IPS-18c (cell line): ENCODE measurements around the gene ACAP3.

Source experiments
- H3K4me3 ChIP-seq: 2 replicates; pipeline ENCODE4 v1.7.0; 2013; ENCODE audit warnings: low read depth, mild to moderate bottlenecking, low read length, moderate library complexity; ENCODE audit not compliant: insufficient read depth
- H3K9me3 ChIP-seq: one replicate; pipeline ENCODE4 v1.6.1; 2013; ENCODE audit warnings: mild to moderate bottlenecking, low read length, moderate library complexity; ENCODE audit not compliant: control insufficient read depth, insufficient read depth

Gene ACAP3

GRCh38 chr1:1307923-1308755, at the start of gene ACAP3, which contains the start of gene PUSL1:
Gene ACAP3, minus strand, starts transcription at chr1:1307930. Its CDS starts 115 bp downstream, at chr1:1307815.
Gene PUSL1, plus strand, starts transcription at chr1:1308597. Its CDS starts 47 bp downstream, at chr1:1308644.
- Histone ChIP-seq H3K4me3 (peak within 1 kb of the TSS; percentile 83), H3K9me3 (no peaks in the 10 kb centered on the region)

GRCh38 chr1:1356796-1357401, 49.2 kb upstream of the ACAP3 start:
- Histone ChIP-seq H3K9me3 (no peaks in the 10 kb centered on the region), H3K4me3 (no peak overlapping the region)

- Histone ChIP-seq H3K9me3 (no peaks in the 10 kb centered on the region), H3K4me3 (no peak overlapping the region)
These were observed 48.6 kb upstream of the ACAP3 start for GRCh38 chr1:1356166-1356795.

- Histone ChIP-seq H3K4me3 (no peak overlapping the region), H3K9me3 (no peaks in the 10 kb centered on the region)
These were observed 47.7 kb upstream of the ACAP3 start for GRCh38 chr1:1355416-1355815.

- H3K9me3 ChIP-seq, result peaks cover 2% of the 10 kb centered on the region
- peak overlapping the region; percentile 40 for H3K4me3 ChIP-seq
These were observed 46.8 kb upstream of the ACAP3 start for GRCh38 chr1:1354271-1355247.

- peaks cover 3% of the 10 kb centered on the region for H3K9me3 ChIP-seq
- H3K4me3 ChIP-seq, result peak overlapping the region; percentile 40; the same call in 1 of the 2 replicates
These were observed 45.8 kb upstream of the ACAP3 start for GRCh38 chr1:1353389-1354151.

GRCh38 chr1:1352786-1353388, 45.2 kb upstream of the ACAP3 start:
- Histone ChIP-seq H3K9me3 (peaks cover 3% of the 10 kb centered on the region), H3K4me3 (0 out of 2 replicates have a peak overlapping the region, but pooled peaks have one; percentile 20)

GRCh38 chr1:1351511-1352427, 44.0 kb upstream of the ACAP3 start:
- Histone ChIP-seq H3K4me3 (peak overlapping the region; percentile 34; the same call in 1 of the 2 replicates), H3K9me3 (peaks cover 3% of the 10 kb centered on the region)

GRCh38 chr1:1349256-1350012, 41.7 kb upstream of the ACAP3 start, which contains the start of gene DVL1:
Gene DVL1, minus strand, starts transcription at chr1:1349418. Its CDS starts 353 bp downstream, at chr1:1349065.
- peak within 1 kb of the TSS; percentile 83 for H3K4me3 ChIP-seq

GRCh38 chr1:1348420-1349255, 40.9 kb upstream of the ACAP3 start:
- H3K4me3 ChIP-seq, result peak overlapping the region; percentile 74
- H3K9me3 ChIP-seq, result peaks cover 3% of the 10 kb centered on the region

More at GRCh38 chr1:1349256-1350012, 41.7 kb upstream of the ACAP3 start, which contains the start of gene DVL1:
- H3K9me3 ChIP-seq, result peaks cover 3% of the 10 kb centered on the region

DNA sequence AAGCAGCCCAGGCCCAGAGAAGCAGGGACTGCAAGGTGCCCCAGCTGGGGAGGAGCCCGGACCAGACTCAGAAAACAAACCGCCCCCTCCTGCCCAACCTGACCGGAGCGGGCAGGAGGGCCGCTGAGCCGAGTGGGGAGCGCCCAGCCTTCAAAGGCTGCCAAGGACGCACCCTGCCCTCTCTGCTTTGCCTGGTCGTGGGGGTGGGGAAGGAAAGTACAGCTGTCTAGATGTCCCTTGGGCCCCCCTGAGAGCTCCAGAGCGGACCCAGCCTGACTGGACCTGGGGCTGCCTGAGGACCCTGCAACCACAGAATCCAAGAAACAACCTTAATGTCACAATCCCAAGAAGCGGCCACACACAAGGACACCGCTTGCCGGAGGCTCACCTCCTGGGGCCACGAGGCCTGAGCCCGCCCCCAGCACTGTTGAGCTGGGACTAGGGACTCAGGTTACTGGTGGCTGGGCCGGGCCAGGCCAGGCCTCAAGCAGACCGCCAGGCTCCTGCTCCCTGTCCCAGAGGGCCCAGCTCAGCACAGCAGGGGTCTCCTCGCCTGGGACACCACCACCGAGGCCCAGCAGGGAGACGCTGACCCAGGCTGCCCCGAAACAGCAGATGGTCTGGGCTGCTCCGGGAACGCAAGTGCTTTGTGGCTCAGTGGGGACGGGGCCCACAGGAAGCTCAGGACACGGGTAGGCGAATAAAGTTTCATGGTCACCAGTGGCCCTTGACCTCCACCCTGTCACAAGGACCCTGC, 40.1 kb upstream of the ACAP3 start:
- Histone ChIP-seq H3K9me3 (peaks cover 3% of the 10 kb centered on the region), H3K4me3 (peak overlapping the region; percentile 74)

DNA sequence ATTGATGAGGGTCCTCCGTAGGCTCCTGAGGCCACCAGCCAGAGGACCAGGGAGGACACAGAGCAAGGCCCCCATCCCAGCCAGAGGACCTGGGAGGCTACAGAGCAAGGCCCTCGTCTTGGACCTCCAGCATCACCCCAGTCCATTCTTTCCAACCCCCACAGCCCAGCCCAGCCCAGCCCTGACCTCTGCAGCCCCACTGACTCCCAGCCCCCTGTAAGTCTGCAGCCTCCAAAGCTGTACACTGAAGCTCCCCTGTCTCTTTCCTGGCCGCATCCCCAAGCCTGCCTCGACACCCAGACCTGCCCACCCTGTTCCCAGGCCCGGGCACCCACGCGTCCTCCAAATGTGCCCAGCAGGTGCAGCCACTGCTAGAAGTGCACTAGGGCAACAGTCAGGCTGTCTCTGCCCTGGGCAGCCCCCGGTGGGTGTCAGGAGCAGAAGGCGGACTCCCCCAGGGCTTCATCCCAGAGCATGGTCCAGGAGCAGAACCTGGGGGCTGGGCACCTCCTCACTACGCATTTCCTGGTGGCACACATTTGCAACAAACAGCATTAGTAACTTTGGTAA, 39.4 kb upstream of the ACAP3 start:
- Histone ChIP-seq H3K9me3 (peaks cover 3% of the 10 kb centered on the region), H3K4me3 (peak overlapping the region; percentile 74)
